HCT116 (cell line): ENCODE measurements around the gene DNAAF5.

ENCODE experiments used
- CBX3 ChIP-seq: IDR thresholded peaks from 2 replicates; pipeline ENCODE4 v1.6.1; 2012; ENCODE audit warnings: low read depth
- CEBPB ChIP-seq: IDR thresholded peaks from 2 replicates; pipeline ENCODE4 v1.6.1; 2012; ENCODE audit warnings: low read depth
- EZH2 ChIP-seq: fragments of 200-600 bp; sonication (generic); IDR thresholded peaks from 2 replicates; pipeline ENCODE4 v1.6.1; 2017; ENCODE audit warnings: antibody characterized with exemption, mixed run types
- FOSL1 ChIP-seq: IDR thresholded peaks from 2 replicates; pipeline ENCODE4 v1.6.1; 2012; ENCODE audit warnings: low read depth
- POLR2A ChIP-seq: IDR thresholded peaks from 2 replicates; pipeline ENCODE4 v1.7.0; 2011; ENCODE audit warnings: borderline replicate concordance; ENCODE audit not compliant: insufficient read depth, insufficient read length; ENCODE audit errors: extremely low read depth
- POLR2AphosphoS5 ChIP-seq: IDR thresholded peaks from 2 replicates; pipeline ENCODE4 v1.6.1; 2011; ENCODE audit warnings: mild to moderate bottlenecking, low read depth, low read length, moderate library complexity
- RAD21 ChIP-seq: IDR thresholded peaks from 2 replicates; pipeline ENCODE4 v1.6.1; 2012; ENCODE audit warnings: low read depth, mild to moderate bottlenecking
- SP1 ChIP-seq: IDR thresholded peaks from 2 replicates; pipeline ENCODE4 v1.6.1; 2012; ENCODE audit warnings: low read depth
- TCF7L2 ChIP-seq: IDR thresholded peaks from 2 replicates; pipeline ENCODE4 v1.7.0; 2011; ENCODE audit warnings: borderline replicate concordance, inconsistent platforms; ENCODE audit not compliant: insufficient read depth, insufficient read length; ENCODE audit errors: extremely low read depth
- ZNF274 ChIP-seq: fragments of 200-500 bp; sonication (Bioruptor generic); IDR thresholded peaks from 2 replicates; pipeline ENCODE4 v1.6.1; 2014; ENCODE audit warnings: mild to moderate bottlenecking, low read depth, low read length, inconsistent platforms
- TF ChIP-seq, protein P1 (sequence below), 3 experiments: fragments of 200-600 bp in 1 of 3; sonication (generic) in 1 of 3; IDR thresholded peaks in 2 of 3; conservative IDR thresholded peaks in 1 of 3; 2 replicates each; pipeline ENCODE4 v1.5.1; 2012 to 2017; ENCODE audit warnings: low read depth in 2 of 3, low read length in 2 of 3, antibody characterized with exemption in 1 of 3, borderline replicate concordance in 1 of 3, control low read depth in 1 of 3, mild to moderate bottlenecking in 1 of 3, mixed read lengths in 1 of 3, mixed run types in 1 of 3, moderate library complexity in 1 of 3; ENCODE audit not compliant: insufficient read depth in 1 of 3
- TF ChIP-seq, protein P2 (sequence below): IDR thresholded peaks from 2 replicates; pipeline ENCODE4 v1.6.1; 2012; ENCODE audit warnings: low read depth
- TF ChIP-seq, protein P3 (sequence below): IDR thresholded peaks from 2 replicates; pipeline ENCODE4 v1.6.1; 2012
- TF ChIP-seq, protein P4 (sequence below): IDR thresholded peaks from 2 replicates; pipeline ENCODE4 v1.6.1; 2011; ENCODE audit warnings: mild to moderate bottlenecking, low read length, moderate library complexity; ENCODE audit not compliant: insufficient replicate concordance; ENCODE audit errors: extremely low read depth

DNA sequence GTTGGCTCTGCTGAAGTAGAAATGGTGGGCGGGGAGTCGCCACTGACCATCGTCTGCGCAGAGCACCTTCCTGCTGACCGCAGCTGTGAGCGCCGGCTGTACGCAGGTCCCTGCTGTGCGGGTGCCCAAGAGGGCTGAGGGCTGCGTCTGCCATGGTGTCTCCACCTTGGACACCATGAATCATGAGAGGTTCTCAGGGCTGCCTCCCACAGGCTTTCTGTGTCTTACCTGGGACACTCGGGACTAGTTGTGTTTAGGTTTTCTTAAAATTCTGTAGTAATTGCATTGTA lies 45.5 kb downstream of the DNAAF5 start:
- no peak for TF ChIP-seq EZH2
- TF ChIP-seq, protein P1, sequence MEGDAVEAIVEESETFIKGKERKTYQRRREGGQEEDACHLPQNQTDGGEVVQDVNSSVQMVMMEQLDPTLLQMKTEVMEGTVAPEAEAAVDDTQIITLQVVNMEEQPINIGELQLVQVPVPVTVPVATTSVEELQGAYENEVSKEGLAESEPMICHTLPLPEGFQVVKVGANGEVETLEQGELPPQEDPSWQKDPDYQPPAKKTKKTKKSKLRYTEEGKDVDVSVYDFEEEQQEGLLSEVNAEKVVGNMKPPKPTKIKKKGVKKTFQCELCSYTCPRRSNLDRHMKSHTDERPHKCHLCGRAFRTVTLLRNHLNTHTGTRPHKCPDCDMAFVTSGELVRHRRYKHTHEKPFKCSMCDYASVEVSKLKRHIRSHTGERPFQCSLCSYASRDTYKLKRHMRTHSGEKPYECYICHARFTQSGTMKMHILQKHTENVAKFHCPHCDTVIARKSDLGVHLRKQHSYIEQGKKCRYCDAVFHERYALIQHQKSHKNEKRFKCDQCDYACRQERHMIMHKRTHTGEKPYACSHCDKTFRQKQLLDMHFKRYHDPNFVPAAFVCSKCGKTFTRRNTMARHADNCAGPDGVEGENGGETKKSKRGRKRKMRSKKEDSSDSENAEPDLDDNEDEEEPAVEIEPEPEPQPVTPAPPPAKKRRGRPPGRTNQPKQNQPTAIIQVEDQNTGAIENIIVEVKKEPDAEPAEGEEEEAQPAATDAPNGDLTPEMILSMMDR (IDR thresholded peaks at IDR 0.05 in 2 of 3, conservative IDR thresholded peaks at IDR 0.05 in 1 of 3; ENCODE audit: borderline replicate concordance in 1 of 3, insufficient read depth in 1 of 3, low read depth in 2 of 3, low read length in 2 of 3), result no peak
- no peak for TF ChIP-seq POLR2A
- no peak for TF ChIP-seq RAD21
- TF ChIP-seq, protein P2, sequence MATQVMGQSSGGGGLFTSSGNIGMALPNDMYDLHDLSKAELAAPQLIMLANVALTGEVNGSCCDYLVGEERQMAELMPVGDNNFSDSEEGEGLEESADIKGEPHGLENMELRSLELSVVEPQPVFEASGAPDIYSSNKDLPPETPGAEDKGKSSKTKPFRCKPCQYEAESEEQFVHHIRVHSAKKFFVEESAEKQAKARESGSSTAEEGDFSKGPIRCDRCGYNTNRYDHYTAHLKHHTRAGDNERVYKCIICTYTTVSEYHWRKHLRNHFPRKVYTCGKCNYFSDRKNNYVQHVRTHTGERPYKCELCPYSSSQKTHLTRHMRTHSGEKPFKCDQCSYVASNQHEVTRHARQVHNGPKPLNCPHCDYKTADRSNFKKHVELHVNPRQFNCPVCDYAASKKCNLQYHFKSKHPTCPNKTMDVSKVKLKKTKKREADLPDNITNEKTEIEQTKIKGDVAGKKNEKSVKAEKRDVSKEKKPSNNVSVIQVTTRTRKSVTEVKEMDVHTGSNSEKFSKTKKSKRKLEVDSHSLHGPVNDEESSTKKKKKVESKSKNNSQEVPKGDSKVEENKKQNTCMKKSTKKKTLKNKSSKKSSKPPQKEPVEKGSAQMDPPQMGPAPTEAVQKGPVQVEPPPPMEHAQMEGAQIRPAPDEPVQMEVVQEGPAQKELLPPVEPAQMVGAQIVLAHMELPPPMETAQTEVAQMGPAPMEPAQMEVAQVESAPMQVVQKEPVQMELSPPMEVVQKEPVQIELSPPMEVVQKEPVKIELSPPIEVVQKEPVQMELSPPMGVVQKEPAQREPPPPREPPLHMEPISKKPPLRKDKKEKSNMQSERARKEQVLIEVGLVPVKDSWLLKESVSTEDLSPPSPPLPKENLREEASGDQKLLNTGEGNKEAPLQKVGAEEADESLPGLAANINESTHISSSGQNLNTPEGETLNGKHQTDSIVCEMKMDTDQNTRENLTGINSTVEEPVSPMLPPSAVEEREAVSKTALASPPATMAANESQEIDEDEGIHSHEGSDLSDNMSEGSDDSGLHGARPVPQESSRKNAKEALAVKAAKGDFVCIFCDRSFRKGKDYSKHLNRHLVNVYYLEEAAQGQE, result no peak
- TF ChIP-seq, protein P3, sequence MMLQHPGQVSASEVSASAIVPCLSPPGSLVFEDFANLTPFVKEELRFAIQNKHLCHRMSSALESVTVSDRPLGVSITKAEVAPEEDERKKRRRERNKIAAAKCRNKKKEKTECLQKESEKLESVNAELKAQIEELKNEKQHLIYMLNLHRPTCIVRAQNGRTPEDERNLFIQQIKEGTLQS, result no peak
- TF ChIP-seq FOSL1, result no peak
- TF ChIP-seq, protein P4, sequence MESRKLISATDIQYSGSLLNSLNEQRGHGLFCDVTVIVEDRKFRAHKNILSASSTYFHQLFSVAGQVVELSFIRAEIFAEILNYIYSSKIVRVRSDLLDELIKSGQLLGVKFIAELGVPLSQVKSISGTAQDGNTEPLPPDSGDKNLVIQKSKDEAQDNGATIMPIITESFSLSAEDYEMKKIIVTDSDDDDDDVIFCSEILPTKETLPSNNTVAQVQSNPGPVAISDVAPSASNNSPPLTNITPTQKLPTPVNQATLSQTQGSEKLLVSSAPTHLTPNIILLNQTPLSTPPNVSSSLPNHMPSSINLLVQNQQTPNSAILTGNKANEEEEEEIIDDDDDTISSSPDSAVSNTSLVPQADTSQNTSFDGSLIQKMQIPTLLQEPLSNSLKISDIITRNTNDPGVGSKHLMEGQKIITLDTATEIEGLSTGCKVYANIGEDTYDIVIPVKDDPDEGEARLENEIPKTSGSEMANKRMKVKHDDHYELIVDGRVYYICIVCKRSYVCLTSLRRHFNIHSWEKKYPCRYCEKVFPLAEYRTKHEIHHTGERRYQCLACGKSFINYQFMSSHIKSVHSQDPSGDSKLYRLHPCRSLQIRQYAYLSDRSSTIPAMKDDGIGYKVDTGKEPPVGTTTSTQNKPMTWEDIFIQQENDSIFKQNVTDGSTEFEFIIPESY, result no peak
- TF ChIP-seq ZNF274, result no peak
- TF ChIP-seq CEBPB, result no peak
- TF ChIP-seq SP1, result no peak
- TF ChIP-seq TCF7L2, result no peak
- TF ChIP-seq POLR2AphosphoS5, result no peak
- no peak for TF ChIP-seq CBX3
